Psoas muscle (tissue), 8 donors: ENCODE data around the gene CCDC137. TPM values are rescaled to one million over a fixed set of nuclear protein-coding genes. Genes with fewer than 3 reads are reported as not detected.

Experiments used
- ATAC-seq, 4 donors: fragments of 200-7000 bp; cut with Tn5 transposase; one replicate each; pipeline ENCODE4 v1.9.1; 2020; ENCODE audit warnings: moderate library complexity in 3 of 4, mild to moderate bottlenecking in 2 of 4
- DNase-seq, 2 donors: peaks; one replicate each; pipeline ENCODE4 v3.0.0-alpha.2; 2020
- H3K27ac ChIP-seq: fragments of 200-600 bp; one replicate; pipeline ENCODE4 v1.8.0; 2022
- H3K27me3 ChIP-seq, 3 donors: fragments of 200-600 bp in 1 of 3; one replicate each; pipeline versions ENCODE4 v1.6.1 to v1.8.0; 2013 to 2022; ENCODE audit warnings: low read length in 2 of 3, mild to moderate bottlenecking in 2 of 3, moderate library complexity in 1 of 3; ENCODE audit not compliant: insufficient read depth in 3 of 3
- H3K36me3 ChIP-seq, 2 donors: fragments of 200-600 bp in 1 of 2; one replicate each; pipeline versions ENCODE4 v1.6.1 to v1.8.0; 2013 to 2022; ENCODE audit warnings: low read depth in 1 of 2, mild to moderate bottlenecking in 1 of 2, moderate library complexity in 1 of 2; ENCODE audit not compliant: insufficient read depth in 1 of 2
- H3K4me1 ChIP-seq: fragments of 200-600 bp; one replicate; pipeline ENCODE4 v1.8.0; 2022
- H3K4me3 ChIP-seq: fragments of 200-600 bp; one replicate; pipeline ENCODE4 v1.8.0; 2022; ENCODE audit warnings: mild to moderate bottlenecking
- H3K9me3 ChIP-seq: fragments of 200-600 bp; one replicate; pipeline ENCODE4 v1.8.0; 2022
- WGBS, 3 donors: extraction: QIAGEN DNeasy Blood & Tissue Kit; methylation state at CpG; one replicate each; pipeline versions ENCODE4 v1.1.6 to v1.1.7; 2013; 5-methylcytosine and 5-hydroxymethylcytosine counted together
- intact Hi-C, 2 donors: fragments of 100-400 bp; cut with DNase I; formaldehyde crosslinking; loops; one replicate each; pipeline versions ENCODE4 v1.11.0 to v1.14.2; 2022
- polyA plus RNA-seq, 3 donors: library from polyadenylated mRNA; stranded (reverse); fragments of 200-250 nt; gene quantifications; one replicate each; pipeline ENCODE4 v1.2.3, GENCODE V29; 2013
- total RNA-seq, 4 donors: library from RNA; stranded (reverse); fragmentation: NEBNext Ultra II Directional in 2 of 4; extraction: Animal tissue kit (Norgen Biotek cat#: 25700) in 2 of 4; gene quantifications; one replicate each; pipeline versions ENCODE4 v1.2.1 to v1.2.4, GENCODE V29; 2021 to 2023
- TF ChIP-seq, protein P1 (sequence below): fragments of 200-600 bp; IDR thresholded peaks from one replicate; pipeline ENCODE4 v1.8.0; 2022; ENCODE audit warnings: antibody characterized with exemption
- donor health status: healthy with polysubstance abuse.
- donor health status: DM: no; HTN: no; CAD: no; lungs with moderate emphysema.
- donor health status: Bipolar disorder and iron deficiency.
- donor health status: healthy.
- donor health status: DM: yes; HTN: yes; CAD: no.
- donor health status: DM: no; HTN: no; CAD: no.
- donor health status: DM: no; HTN: no; CAD: no.
- donor health status: DM: yes; HTN: yes; CAD: no.

CCDC137 gene
- total and polyA plus RNA-seq, 7 donors = 4.8 to 47.4 (median 11.3) TPM

DNA sequence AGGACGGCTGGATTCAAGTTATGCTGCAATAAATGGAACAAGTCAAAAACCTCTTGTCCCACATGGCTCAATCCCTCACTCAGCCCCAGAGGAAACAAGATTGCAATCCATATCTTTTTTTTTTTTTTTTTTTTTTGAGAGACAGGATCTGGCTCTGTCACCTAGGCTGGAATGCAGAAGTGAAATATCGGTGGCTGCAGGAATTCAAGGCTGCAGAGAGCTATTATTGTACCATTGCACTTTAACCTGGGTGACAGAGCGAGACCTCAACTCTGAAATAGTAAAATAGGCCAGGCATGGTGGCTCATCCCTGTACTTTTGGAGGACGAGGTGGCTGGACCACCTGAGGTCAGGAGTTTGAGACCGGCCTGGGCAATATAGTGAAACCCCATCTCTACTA, 7.5 kb upstream of the CCDC137 start:
- no peak for DNase-seq
- WGBS, 3 donors = 72 to 85% (median 81%) methylated on average over 5 of the region's 5 CpGs
- H3K9me3 ChIP-seq = no peaks in the 10 kb centered on the region
- peaks cover 4% of the 10 kb centered on the region for H3K4me1 ChIP-seq
- no peak overlapping the region for H3K27ac ChIP-seq
- no peaks in the 10 kb centered on the region for H3K27me3 ChIP-seq
- intact Hi-C loops = no loop called here
- H3K36me3 ChIP-seq = peaks cover 0 to 3% of the 10 kb centered on the region in 2 donors
- H3K4me3 ChIP-seq = no peak overlapping the region
- TF ChIP-seq, protein P1, sequence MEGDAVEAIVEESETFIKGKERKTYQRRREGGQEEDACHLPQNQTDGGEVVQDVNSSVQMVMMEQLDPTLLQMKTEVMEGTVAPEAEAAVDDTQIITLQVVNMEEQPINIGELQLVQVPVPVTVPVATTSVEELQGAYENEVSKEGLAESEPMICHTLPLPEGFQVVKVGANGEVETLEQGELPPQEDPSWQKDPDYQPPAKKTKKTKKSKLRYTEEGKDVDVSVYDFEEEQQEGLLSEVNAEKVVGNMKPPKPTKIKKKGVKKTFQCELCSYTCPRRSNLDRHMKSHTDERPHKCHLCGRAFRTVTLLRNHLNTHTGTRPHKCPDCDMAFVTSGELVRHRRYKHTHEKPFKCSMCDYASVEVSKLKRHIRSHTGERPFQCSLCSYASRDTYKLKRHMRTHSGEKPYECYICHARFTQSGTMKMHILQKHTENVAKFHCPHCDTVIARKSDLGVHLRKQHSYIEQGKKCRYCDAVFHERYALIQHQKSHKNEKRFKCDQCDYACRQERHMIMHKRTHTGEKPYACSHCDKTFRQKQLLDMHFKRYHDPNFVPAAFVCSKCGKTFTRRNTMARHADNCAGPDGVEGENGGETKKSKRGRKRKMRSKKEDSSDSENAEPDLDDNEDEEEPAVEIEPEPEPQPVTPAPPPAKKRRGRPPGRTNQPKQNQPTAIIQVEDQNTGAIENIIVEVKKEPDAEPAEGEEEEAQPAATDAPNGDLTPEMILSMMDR = no peak
- ATAC-seq = no peak

DNA sequence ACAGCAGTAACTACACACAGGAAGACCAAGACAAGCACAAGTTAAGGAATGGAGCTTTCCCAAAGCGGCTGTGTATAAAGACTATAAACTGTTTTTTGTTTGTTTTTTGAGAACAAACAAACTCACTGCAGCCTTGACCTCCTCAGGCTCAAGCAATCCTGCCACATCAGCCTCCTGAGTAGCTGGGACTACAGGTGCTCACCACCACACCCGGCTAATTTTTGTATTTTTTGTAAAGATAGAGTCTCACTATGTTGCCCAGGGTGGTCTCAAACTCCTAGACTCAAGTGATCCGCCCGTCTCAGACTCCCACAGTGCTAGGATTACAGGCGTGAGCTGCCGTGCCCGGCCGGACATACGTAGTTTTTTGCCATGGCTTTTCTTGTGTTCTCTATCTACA, 6.1 kb upstream of the CCDC137 start:
- Histone ChIP-seq H3K4me3 (no peak overlapping the region), H3K27ac (no peak overlapping the region), H3K27me3 (no peaks in the 10 kb centered on the region), H3K9me3 (no peaks in the 10 kb centered on the region), H3K4me1 (peaks cover 9% of the 10 kb centered on the region), H3K36me3 (peaks cover 0 to 15% of the 10 kb centered on the region in 2 donors)
- TF ChIP-seq, protein P1 = no peak
- no peak for DNase-seq
- intact Hi-C loops = no loop called here
- 84 to 87% (median 86%) methylated on average over 9 of the region's 9 CpGs for WGBS, 3 donors
- no peak for ATAC-seq

DNA sequence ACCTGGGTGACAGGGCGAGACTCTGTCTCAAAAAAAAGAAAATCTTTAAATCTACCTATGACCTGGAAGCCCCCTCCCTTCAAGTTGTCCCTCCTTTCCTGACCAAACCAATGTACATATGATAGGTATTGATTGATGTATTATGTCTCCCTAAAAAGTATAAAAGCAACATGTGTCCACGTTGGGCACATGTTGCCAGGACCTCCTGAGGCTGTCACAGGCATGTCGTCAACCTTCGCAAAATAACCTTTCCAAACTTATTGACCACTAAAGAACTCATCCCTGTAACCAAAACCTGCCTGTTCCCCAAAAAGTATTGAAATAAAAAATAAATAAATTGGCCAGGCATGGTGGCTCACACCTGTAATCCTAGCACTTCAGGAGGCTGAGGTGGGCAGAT, 4.5 kb upstream of the CCDC137 start:
- TF ChIP-seq, protein P1 = no peak
- intact Hi-C loops = no loop called here
- no peak overlapping the region for H3K4me3 ChIP-seq
- H3K9me3 ChIP-seq = no peaks in the 10 kb centered on the region
- peaks cover 14% of the 10 kb centered on the region for H3K4me1 ChIP-seq
- DNase-seq = no peak
- H3K36me3 ChIP-seq = peaks cover 0 to 15% of the 10 kb centered on the region in 2 donors
- H3K27me3 ChIP-seq = no peaks in the 10 kb centered on the region
- H3K27ac ChIP-seq = no peak overlapping the region
- 89 to 99% (median 93%) methylated on average over 4 of the region's 4 CpGs for WGBS, 3 donors
- ATAC-seq = no peak

DNA sequence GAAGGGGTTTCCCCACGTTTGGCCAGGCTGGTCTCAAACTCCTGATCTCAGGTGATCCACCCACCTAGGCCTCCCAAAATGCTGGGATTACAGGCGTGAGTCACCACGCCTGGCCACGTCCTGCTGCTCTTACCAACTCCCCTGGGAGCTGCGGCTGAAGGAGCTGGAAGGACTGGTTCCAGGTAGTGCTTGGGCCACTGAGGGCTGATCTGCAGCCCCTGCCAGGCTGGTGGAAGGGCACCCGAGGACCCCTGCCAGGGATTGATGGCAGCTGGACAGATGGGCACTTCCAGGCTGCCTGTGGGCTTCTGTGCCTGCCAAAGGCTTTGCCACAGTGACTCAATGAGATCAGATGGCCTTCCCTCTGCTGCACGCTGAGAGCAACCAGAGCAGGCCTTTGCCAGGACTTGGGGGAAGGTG, 2.5 kb upstream of the CCDC137 start:
- DNase-seq (no peak), ATAC-seq (no peak)
- Histone ChIP-seq H3K9me3 (no peaks in the 10 kb centered on the region), H3K36me3 (peaks cover 0 to 23% of the 10 kb centered on the region in 2 donors), H3K27me3 (no peaks in the 10 kb centered on the region), H3K4me3 (no peak overlapping the region), H3K27ac (no peak overlapping the region), H3K4me1 (peaks cover 11% of the 10 kb centered on the region)
- TF ChIP-seq, protein P1 = no peak
- intact Hi-C loops = no loop called here
- 52 to 70% (median 62%) methylated on average over 7 of the region's 7 CpGs for WGBS, 3 donors
